ENCODE data around the gene FAM171A2. TPM values are rescaled to one million over a fixed set of nuclear protein-coding genes. Genes with fewer than 3 reads are reported as not detected.

FAM171A2 gene
- 0.94 TPM for total RNA-seq
- 1.6 TPM for polyA plus RNA-seq (ENCODE audit: insufficient read depth, low read depth, low replicate concordance)
- long read RNA-seq, donor 1, transcript FAM171A2-201 (8 exons, 3,160 nt), result major isoform, 19 of 22 reads
- long read RNA-seq, donor 1, partial matches to known transcripts, result 0 of 22 reads
- long read RNA-seq, donor 1, other reads (novel, unspliced or antisense), result 0 of 22 reads
- long read RNA-seq, donor 2, transcript FAM171A2-201 (8 exons, 3,160 nt), result major isoform, 7 of 19 reads
- long read RNA-seq, donor 2, partial matches to known transcripts, result 11 of 19 reads
- long read RNA-seq, donor 2, other reads (novel, unspliced or antisense), result 0 of 19 reads
- long read RNA-seq, donor 3, partial matches to known transcripts, result 0 of 3 reads
- long read RNA-seq, donor 3, other reads (novel, unspliced or antisense), result 0 of 3 reads
- long read RNA-seq, donor 4, transcript FAM171A2-201 (8 exons, 3,160 nt), result major isoform, 18 of 18 reads
- long read RNA-seq, donor 4, partial matches to known transcripts, result 0 of 18 reads
- long read RNA-seq, donor 4, other reads (novel, unspliced or antisense), result 0 of 18 reads
- long read RNA-seq, donor 5, partial matches to known transcripts, result 0 of 1 reads
- long read RNA-seq, donor 5, other reads (novel, unspliced or antisense), result 0 of 1 reads
- long read RNA-seq, donor 6, transcript FAM171A2-201 (8 exons, 3,160 nt), result major isoform, 35 of 66 reads
- long read RNA-seq, donor 6, partial matches to known transcripts, result 29 of 66 reads
- long read RNA-seq, donor 6, other reads (novel, unspliced or antisense), result 0 of 66 reads
- long read RNA-seq, donor 7, partial matches to known transcripts, result 0 of 2 reads
- long read RNA-seq, donor 7, other reads (novel, unspliced or antisense), result 2 of 2 reads
- long read RNA-seq, donor 8, transcript FAM171A2-201 (8 exons, 3,160 nt), result major isoform, 6 of 16 reads
- long read RNA-seq, donor 8, partial matches to known transcripts, result 6 of 16 reads
- long read RNA-seq, donor 8, other reads (novel, unspliced or antisense), result 0 of 16 reads
- long read RNA-seq, donor 9, partial matches to known transcripts, result 0 of 3 reads
- long read RNA-seq, donor 9, other reads (novel, unspliced or antisense), result 0 of 3 reads
- long read RNA-seq, donor 10, transcript FAM171A2-201 (8 exons, 3,160 nt), result major isoform, 11 of 12 reads
- long read RNA-seq, donor 10, partial matches to known transcripts, result 0 of 12 reads
- long read RNA-seq, donor 10, other reads (novel, unspliced or antisense), result 0 of 12 reads

DNA sequence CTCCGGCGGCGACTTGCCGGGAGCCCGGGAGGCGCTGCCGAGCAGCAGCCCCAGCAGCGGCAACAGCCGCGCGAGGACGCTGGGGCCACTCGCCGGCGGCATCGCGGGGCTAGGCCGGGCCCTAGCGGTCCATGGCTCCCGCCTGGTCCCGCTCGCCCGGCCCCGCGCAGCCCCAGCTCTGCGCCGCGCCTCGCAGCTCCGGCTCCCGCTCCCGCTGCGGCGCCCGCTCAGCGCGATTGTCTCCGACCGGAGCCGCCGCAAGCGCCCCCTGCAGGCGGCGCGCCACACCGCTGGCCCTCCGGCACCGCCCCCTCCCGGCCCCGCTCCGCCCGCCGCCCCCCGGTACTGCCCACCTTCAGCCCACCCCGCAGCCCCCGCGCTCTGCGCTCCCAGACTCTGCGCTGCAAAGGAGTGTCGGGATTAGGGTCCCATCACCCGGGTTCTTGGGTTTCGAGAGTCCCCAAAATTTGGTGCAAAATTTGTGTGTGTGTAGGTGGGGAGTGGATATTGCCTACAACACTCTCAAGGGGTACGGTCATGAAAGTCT lies at the start of gene FAM171A2:
TSS of gene FAM171A2 (minus strand) at position 241 of the 547 bp plus-strand sequence. CDS start at position 102, 139 bp downstream.
- TF ChIP-seq, protein P1, sequence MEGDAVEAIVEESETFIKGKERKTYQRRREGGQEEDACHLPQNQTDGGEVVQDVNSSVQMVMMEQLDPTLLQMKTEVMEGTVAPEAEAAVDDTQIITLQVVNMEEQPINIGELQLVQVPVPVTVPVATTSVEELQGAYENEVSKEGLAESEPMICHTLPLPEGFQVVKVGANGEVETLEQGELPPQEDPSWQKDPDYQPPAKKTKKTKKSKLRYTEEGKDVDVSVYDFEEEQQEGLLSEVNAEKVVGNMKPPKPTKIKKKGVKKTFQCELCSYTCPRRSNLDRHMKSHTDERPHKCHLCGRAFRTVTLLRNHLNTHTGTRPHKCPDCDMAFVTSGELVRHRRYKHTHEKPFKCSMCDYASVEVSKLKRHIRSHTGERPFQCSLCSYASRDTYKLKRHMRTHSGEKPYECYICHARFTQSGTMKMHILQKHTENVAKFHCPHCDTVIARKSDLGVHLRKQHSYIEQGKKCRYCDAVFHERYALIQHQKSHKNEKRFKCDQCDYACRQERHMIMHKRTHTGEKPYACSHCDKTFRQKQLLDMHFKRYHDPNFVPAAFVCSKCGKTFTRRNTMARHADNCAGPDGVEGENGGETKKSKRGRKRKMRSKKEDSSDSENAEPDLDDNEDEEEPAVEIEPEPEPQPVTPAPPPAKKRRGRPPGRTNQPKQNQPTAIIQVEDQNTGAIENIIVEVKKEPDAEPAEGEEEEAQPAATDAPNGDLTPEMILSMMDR (IDR thresholded peaks at IDR 0.05; ENCODE audit: borderline replicate concordance, extremely low read depth, insufficient read depth), result peak; percentile 54
- intact Hi-C loops (cut with DNase I), result no loop called here
- no peak within 1 kb of the TSS for H3K27ac ChIP-seq (ENCODE audit: low read depth in 2 of 2, low read length in 2 of 2)

DNA sequence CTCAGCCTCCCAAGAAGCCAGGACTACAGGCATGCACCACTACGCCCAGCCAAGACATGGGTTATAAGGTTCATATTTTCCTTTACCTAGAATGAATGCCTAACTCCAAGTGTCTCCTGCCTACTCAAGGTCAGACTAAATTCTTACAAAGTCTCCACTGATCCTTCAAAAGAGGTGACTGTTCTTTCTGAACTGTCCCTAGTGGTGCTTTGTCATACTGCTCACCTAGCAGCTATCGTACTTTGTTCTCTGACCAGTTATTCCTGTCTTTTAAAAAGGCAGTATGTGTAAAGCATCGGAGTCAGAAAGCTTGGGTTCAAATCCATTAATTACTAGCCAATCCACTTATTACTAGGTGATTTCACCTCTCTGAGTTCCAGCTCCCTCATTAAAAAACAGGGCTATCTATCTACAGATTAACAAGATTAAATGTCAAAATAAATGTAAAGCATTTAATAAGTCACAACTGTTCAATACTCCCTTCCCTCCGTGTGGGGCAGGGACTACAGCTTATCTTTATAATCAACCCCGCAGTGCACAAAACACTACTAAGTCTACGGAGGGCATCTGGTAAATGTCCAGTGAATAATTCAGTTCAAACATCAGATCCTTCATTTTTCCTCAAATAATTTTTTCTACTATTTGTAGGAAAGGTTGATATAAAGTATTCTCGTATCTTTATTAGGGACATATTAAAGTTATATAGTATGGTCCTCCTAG lies 45.8 kb upstream of the FAM171A2 start:
- TF ChIP-seq, protein P1 (IDR thresholded peaks at IDR 0.05; ENCODE audit: borderline replicate concordance, extremely low read depth, insufficient read depth), result no peak
- DNase-seq, result no peak
- intact Hi-C loops (cut with DNase I), result no loop called here
- Histone ChIP-seq H3K4me1 (ENCODE audit: control insufficient read depth in 2 of 3, insufficient read depth in 2 of 3, low read depth in 1 of 3, low read length in 3 of 3) (peaks cover 0 to 5% (median 3%) of the 10 kb centered on the region in 3 donors), H3K9ac (ENCODE audit: low read length in 3 of 3) (no peak overlapping the region), H3K36me3 (ENCODE audit: control insufficient read depth in 2 of 3, insufficient read depth in 3 of 3, low read length in 3 of 3) (peaks cover 0 to 2% (median 2%) of the 10 kb centered on the region in 3 donors), H3K4me3 (ENCODE audit: low read length in 3 of 3) (no peak overlapping the region), H3K9me3 (ENCODE audit: control insufficient read depth in 2 of 3, insufficient read depth in 1 of 3, low read length in 3 of 3) (no peaks in the 10 kb centered on the region), H3K27ac (ENCODE audit: low read depth in 2 of 2, low read length in 2 of 2) (no peak overlapping the region), H3K27me3 (ENCODE audit: control insufficient read depth, insufficient read depth, low read length) (no peaks in the 10 kb centered on the region)
- FAIRE-seq, result no peak

More for the DNA sequence above, at the start of gene FAM171A2:
- Histone ChIP-seq H3K36me3 (ENCODE audit: control insufficient read depth in 2 of 3, insufficient read depth in 3 of 3, low read length in 3 of 3) (no peaks in the 10 kb centered on the region), H3K4me1 (ENCODE audit: control insufficient read depth in 2 of 3, insufficient read depth in 2 of 3, low read depth in 1 of 3, low read length in 3 of 3) (peaks cover 5 to 9% (median 5%) of the 10 kb centered on the region in 3 donors), H3K27me3 (ENCODE audit: control insufficient read depth, insufficient read depth, low read length) (no peaks in the 10 kb centered on the region), H3K4me3 (ENCODE audit: low read length in 3 of 3) (peak within 1 kb of the TSS in 2 of 3 donors; percentile 54 to 60), H3K9ac (ENCODE audit: low read length in 3 of 3) (peak within 1 kb of the TSS in 2 of 3 donors; percentile 3 to 26), H3K9me3 (ENCODE audit: control insufficient read depth in 2 of 3, insufficient read depth in 1 of 3, low read length in 3 of 3) (no peaks in the 10 kb centered on the region)
- FAIRE-seq (no peak), DNase-seq (peak; percentile 81 to 90 (median 83))

DNA sequence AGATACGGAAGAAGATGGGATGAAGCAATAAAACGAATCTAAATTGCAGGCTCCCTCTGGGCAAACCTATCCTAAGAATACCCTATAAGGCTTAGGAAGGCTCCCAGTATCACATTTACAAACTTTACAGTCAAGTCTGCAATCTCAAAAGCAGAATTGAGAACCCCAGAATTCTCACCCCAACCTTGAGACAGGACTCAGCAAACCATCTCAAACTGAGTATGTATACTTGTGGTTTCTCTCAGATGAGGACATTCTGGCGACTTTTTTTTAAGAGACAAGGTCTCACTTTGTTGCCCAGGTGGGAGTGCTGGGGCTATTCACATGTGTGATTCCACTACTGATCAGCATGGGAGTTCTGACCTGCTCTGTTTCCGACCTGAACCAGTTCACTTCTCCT lies 45.1 kb upstream of the FAM171A2 start:
- DNase-seq (no peak), FAIRE-seq (no peak)
- Histone ChIP-seq H3K9me3 (ENCODE audit: control insufficient read depth in 2 of 3, insufficient read depth in 1 of 3, low read length in 3 of 3) (no peaks in the 10 kb centered on the region), H3K27me3 (ENCODE audit: control insufficient read depth, insufficient read depth, low read length) (no peaks in the 10 kb centered on the region), H3K4me1 (ENCODE audit: control insufficient read depth in 2 of 3, insufficient read depth in 2 of 3, low read depth in 1 of 3, low read length in 3 of 3) (peaks cover 0 to 5% (median 3%) of the 10 kb centered on the region in 3 donors), H3K27ac (ENCODE audit: low read depth in 2 of 2, low read length in 2 of 2) (no peak overlapping the region), H3K36me3 (ENCODE audit: control insufficient read depth in 2 of 3, insufficient read depth in 3 of 3, low read length in 3 of 3) (peaks cover 2 to 3% (median 2%) of the 10 kb centered on the region in 3 donors), H3K9ac (ENCODE audit: low read length in 3 of 3) (no peak overlapping the region), H3K4me3 (ENCODE audit: low read length in 3 of 3) (no peak overlapping the region)
- TF ChIP-seq, protein P1 (IDR thresholded peaks at IDR 0.05; ENCODE audit: borderline replicate concordance, extremely low read depth, insufficient read depth), result no peak
- intact Hi-C loops (cut with DNase I), result no loop called here
